H9 (cell line): ENCODE measurements around the gene KRTAP5-6. TPM values are rescaled to one million over a fixed set of nuclear protein-coding genes. Genes with fewer than 3 reads are reported as not detected.

ENCODE experiments used
- DNase-seq: peaks from one replicate; pipeline ENCODE4 v3.0.0-alpha.2; 2017
- H2AFZ ChIP-seq: one replicate; pipeline ENCODE4 v1.6.1; 2013; ENCODE audit warnings: mild to moderate bottlenecking, low read length, control low read depth, moderate library complexity
- H2AK5ac ChIP-seq: 2 replicates; pipeline ENCODE4 v1.6.1; 2013; ENCODE audit warnings: low read length, control low read depth, mixed read lengths; ENCODE audit not compliant: insufficient read length
- H2BK120ac ChIP-seq: one replicate; pipeline ENCODE4 v1.6.1; 2013; ENCODE audit warnings: low read depth, mild to moderate bottlenecking, low read length, control low read depth, inconsistent platforms; ENCODE audit not compliant: poor library complexity, severe bottlenecking
- H2BK12ac ChIP-seq: 2 replicates; pipeline ENCODE4 v1.6.1; 2013; ENCODE audit warnings: low read length, control low read depth, mixed read lengths, low read depth; ENCODE audit not compliant: insufficient read length
- H2BK15ac ChIP-seq: 2 replicates; pipeline ENCODE4 v1.6.1; 2013; ENCODE audit warnings: low read depth, low read length, control low read depth
- H2BK20ac ChIP-seq: one replicate; pipeline ENCODE4 v1.6.1; 2013; ENCODE audit warnings: low read depth, mild to moderate bottlenecking, low read length, control low read depth, inconsistent platforms; ENCODE audit not compliant: poor library complexity, severe bottlenecking
- H2BK5ac ChIP-seq: 2 replicates; pipeline ENCODE4 v1.6.1; 2013; ENCODE audit warnings: low read length, control low read depth, mixed read lengths; ENCODE audit not compliant: insufficient read length
- H3K14ac ChIP-seq: 2 replicates; pipeline ENCODE4 v1.6.1; 2013; ENCODE audit warnings: low read length, control low read depth; ENCODE audit not compliant: insufficient read depth
- H3K18ac ChIP-seq: 2 replicates; pipeline ENCODE4 v1.6.1; 2013; ENCODE audit warnings: low read depth, mild to moderate bottlenecking, mixed read lengths, low read length, control low read depth; ENCODE audit not compliant: insufficient read length
- H3K23ac ChIP-seq: 2 replicates; pipeline ENCODE4 v1.6.1; 2013; ENCODE audit warnings: low read length, control low read depth, mixed read lengths, low read depth; ENCODE audit not compliant: insufficient read length
- H3K23me2 ChIP-seq: 2 replicates; pipeline ENCODE4 v1.6.1; 2013; ENCODE audit warnings: low read depth, mild to moderate bottlenecking, mixed read lengths, low read length, control low read depth; ENCODE audit not compliant: insufficient read length, poor library complexity, severe bottlenecking
- H3K27ac ChIP-seq: 2 replicates; pipeline ENCODE4 v1.5.1; 2013; ENCODE audit warnings: low read length, control low read depth, mixed read lengths, low read depth; ENCODE audit not compliant: insufficient read length
- H3K27me3 ChIP-seq: 2 replicates; pipeline ENCODE4 v1.6.1; 2013; ENCODE audit warnings: low read length, control low read depth, inconsistent platforms; ENCODE audit not compliant: insufficient read depth
- H3K4ac ChIP-seq: 2 replicates; pipeline ENCODE4 v1.6.1; 2013; ENCODE audit warnings: low read depth, mild to moderate bottlenecking, control low read depth, inconsistent platforms, low read length, moderate library complexity
- H3K4me1 ChIP-seq: 2 replicates; pipeline ENCODE4 v1.6.1; 2013; ENCODE audit warnings: low read length, control low read depth, inconsistent platforms; ENCODE audit not compliant: insufficient read depth
- H3K4me2 ChIP-seq: 2 replicates; pipeline ENCODE4 v1.6.1; 2013; ENCODE audit warnings: low read length, control low read depth, mixed read lengths; ENCODE audit not compliant: insufficient read length, insufficient read depth
- H3K56ac ChIP-seq: 2 replicates; pipeline ENCODE4 v1.6.1; 2013; ENCODE audit warnings: low read depth, mild to moderate bottlenecking, mixed read lengths, low read length, control low read depth; ENCODE audit not compliant: insufficient read length
- H3K79me1 ChIP-seq: 2 replicates; pipeline ENCODE4 v1.6.1; 2013; ENCODE audit warnings: low read depth, mild to moderate bottlenecking, moderate library complexity, low read length, control low read depth, inconsistent platforms; ENCODE audit not compliant: insufficient read depth, poor library complexity, severe bottlenecking
- H3K79me2 ChIP-seq: 2 replicates; pipeline ENCODE4 v1.6.1; 2013; ENCODE audit warnings: low read length, control low read depth, inconsistent platforms; ENCODE audit not compliant: insufficient read depth
- H3K9ac ChIP-seq: 2 replicates; pipeline ENCODE4 v1.6.1; 2013; ENCODE audit warnings: low read length, control low read depth, mixed read lengths; ENCODE audit not compliant: insufficient read length; ENCODE audit errors: extremely low read depth
- H3K9me3 ChIP-seq: one replicate; pipeline ENCODE4 v1.6.1; 2013; ENCODE audit warnings: low read depth, low read length, inconsistent platforms; ENCODE audit not compliant: control insufficient read depth
- H3T11ph ChIP-seq: one replicate; pipeline ENCODE4 v1.6.1; 2013; ENCODE audit warnings: mild to moderate bottlenecking, low read length, control low read depth, inconsistent platforms
- H4K20me1 ChIP-seq: one replicate; pipeline ENCODE4 v1.6.1; 2013; ENCODE audit not compliant: control insufficient read depth, insufficient read length, insufficient read depth
- H4K5ac ChIP-seq: 2 replicates; pipeline ENCODE4 v1.6.1; 2013; ENCODE audit warnings: low read depth, mild to moderate bottlenecking, mixed read lengths, low read length, control low read depth; ENCODE audit not compliant: insufficient read length
- H4K8ac ChIP-seq: replicated peaks from 2 replicates; pipeline ENCODE4 v1.6.1; 2013; ENCODE audit warnings: low read length, control low read depth, mixed read lengths, low read depth; ENCODE audit not compliant: insufficient read length
- H4K91ac ChIP-seq: 2 replicates; pipeline ENCODE4 v1.6.1; 2013; ENCODE audit warnings: low read depth, mild to moderate bottlenecking, moderate library complexity, mixed read lengths, low read length, control low read depth; ENCODE audit not compliant: insufficient read length
- H3K27ac Mint-ChIP-seq, 3 experiments: 2 replicates in 2 of 3; 3 replicates in 1 of 3; pipeline ENCODE4 v1.8.0; 2020 to 2021; ENCODE audit warnings: mixed read lengths in 3 of 3, mild to moderate bottlenecking in 1 of 3, moderate library complexity in 1 of 3
- H3K27me3 Mint-ChIP-seq: 2 replicates; pipeline ENCODE4 v1.8.0; 2021; ENCODE audit warnings: low read depth, mild to moderate bottlenecking, moderate library complexity, mixed read lengths
- H3K36me3 Mint-ChIP-seq, 3 experiments: 2 replicates in 2 of 3; 3 replicates in 1 of 3; pipeline ENCODE4 v1.8.0; 2020 to 2021; ENCODE audit warnings: low read depth in 3 of 3, mixed read lengths in 3 of 3; ENCODE audit not compliant: insufficient read depth in 1 of 3
- H3K4me1 Mint-ChIP-seq, 2 experiments: 2 replicates each; pipeline ENCODE4 v1.8.0; 2020; ENCODE audit warnings: mixed read lengths in 2 of 2
- H3K4me3 Mint-ChIP-seq, 2 experiments: 2 replicates in 1 of 2; 3 replicates in 1 of 2; pipeline ENCODE4 v1.8.0; 2020 to 2021; ENCODE audit warnings: mild to moderate bottlenecking in 2 of 2, mixed read lengths in 2 of 2, moderate library complexity in 1 of 2
- H3K9me3 Mint-ChIP-seq, 2 experiments: 2 replicates in 1 of 2; 3 replicates in 1 of 2; pipeline ENCODE4 v1.8.0; 2020; ENCODE audit warnings: mild to moderate bottlenecking in 2 of 2, mixed read lengths in 2 of 2, moderate library complexity in 1 of 2
- WGBS: extraction: QIAGEN DNeasy Blood & Tissue Kit; methylation state at CpG from one replicate; pipeline ENCODE4 v1.1.7; 2013; ENCODE audit warnings: missing lambda C conversion rate, low lambda C conversion rate, mixed read lengths; ENCODE audit not compliant: insufficient read length; ENCODE audit errors: extremely low coverage; 5-methylcytosine and 5-hydroxymethylcytosine counted together
- total RNA-seq: library from RNA; stranded (reverse); gene quantifications from 2 replicates; pipeline ENCODE4 v1.2.1, GENCODE V29; 2021
- TF ChIP-seq, protein P1 (sequence below): fragments of 200-600 bp; sonication (generic); conservative IDR thresholded peaks from 3 replicates; pipeline ENCODE4 v1.8.0; 2021; ENCODE audit warnings: antibody characterized with exemption, mild to moderate bottlenecking

Gene KRTAP5-6
- total RNA-seq, 1 experiment from 2014 or later = not detected

DNA sequence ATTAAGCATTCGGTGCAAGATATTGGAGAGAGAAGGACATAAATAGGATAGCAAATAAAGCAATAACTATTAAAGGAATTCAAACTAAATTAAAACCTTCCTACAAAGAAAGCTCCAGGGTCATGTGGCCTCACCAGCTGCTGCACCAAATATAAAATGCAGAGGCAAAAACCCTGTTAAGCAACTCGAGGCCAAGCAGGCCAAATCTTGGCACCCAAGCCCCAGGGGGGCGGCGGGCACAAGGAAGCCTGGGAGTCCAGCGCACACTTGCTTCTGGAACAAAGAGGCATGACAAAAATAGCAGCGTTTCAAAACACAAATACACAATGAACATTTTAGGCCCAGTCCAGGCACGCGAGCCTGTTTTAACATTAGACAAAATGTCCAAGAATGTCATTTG is 20.8 kb downstream of the KRTAP5-6 start:
- Histone ChIP-seq H2AK5ac (no peak overlapping the region), H2BK120ac (no peak overlapping the region), H2BK12ac (no peak overlapping the region), H3K56ac (no peak overlapping the region), H3K9me3 (no peaks in the 10 kb centered on the region), H2AFZ (no peak overlapping the region), H3K79me1 (no peaks in the 10 kb centered on the region), H3K14ac (no peak overlapping the region), H3K23ac (no peak overlapping the region), H4K8ac (no peak overlapping the region), H4K5ac (no peak overlapping the region), H4K91ac (no peak overlapping the region), H3K9ac (no peak overlapping the region), H3K79me2 (no peaks in the 10 kb centered on the region), H3K23me2 (no peaks in the 10 kb centered on the region), H2BK20ac (no peak overlapping the region), H3K27ac (no peak overlapping the region), H2BK15ac (no peak overlapping the region), H4K20me1 (no peaks in the 10 kb centered on the region), H2BK5ac (no peak overlapping the region), H3K4ac (no peak overlapping the region), H3K4me2 (no peak overlapping the region), H3T11ph (no peak overlapping the region), H3K18ac (no peak overlapping the region), H3K27me3 (no peaks in the 10 kb centered on the region; the same call in 1 of the 2 replicates), H3K4me1 (no peaks in the 10 kb centered on the region)
- Mint-ChIP-seq H3K27me3 (peaks cover 31% of the 10 kb centered on the region), H3K27ac (no peak overlapping the region), H3K4me1 (no peaks in the 10 kb centered on the region), H3K4me3 (no peak overlapping the region), H3K9me3 (peaks cover 2 to 3% of the 10 kb centered on the region in 2 experiments; a peak in 2 of 5 replicates), H3K36me3 (no peaks in the 10 kb centered on the region)
- WGBS = no CpG with 5 or more reads among the region's 8 CpGs
- TF ChIP-seq, protein P1, sequence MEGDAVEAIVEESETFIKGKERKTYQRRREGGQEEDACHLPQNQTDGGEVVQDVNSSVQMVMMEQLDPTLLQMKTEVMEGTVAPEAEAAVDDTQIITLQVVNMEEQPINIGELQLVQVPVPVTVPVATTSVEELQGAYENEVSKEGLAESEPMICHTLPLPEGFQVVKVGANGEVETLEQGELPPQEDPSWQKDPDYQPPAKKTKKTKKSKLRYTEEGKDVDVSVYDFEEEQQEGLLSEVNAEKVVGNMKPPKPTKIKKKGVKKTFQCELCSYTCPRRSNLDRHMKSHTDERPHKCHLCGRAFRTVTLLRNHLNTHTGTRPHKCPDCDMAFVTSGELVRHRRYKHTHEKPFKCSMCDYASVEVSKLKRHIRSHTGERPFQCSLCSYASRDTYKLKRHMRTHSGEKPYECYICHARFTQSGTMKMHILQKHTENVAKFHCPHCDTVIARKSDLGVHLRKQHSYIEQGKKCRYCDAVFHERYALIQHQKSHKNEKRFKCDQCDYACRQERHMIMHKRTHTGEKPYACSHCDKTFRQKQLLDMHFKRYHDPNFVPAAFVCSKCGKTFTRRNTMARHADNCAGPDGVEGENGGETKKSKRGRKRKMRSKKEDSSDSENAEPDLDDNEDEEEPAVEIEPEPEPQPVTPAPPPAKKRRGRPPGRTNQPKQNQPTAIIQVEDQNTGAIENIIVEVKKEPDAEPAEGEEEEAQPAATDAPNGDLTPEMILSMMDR = no peak
- no peak for DNase-seq
